Measurements from ENCODE around the gene POLR3H. TPM values are rescaled to one million over a fixed set of nuclear protein-coding genes. Genes with fewer than 3 reads are reported as not detected.

The POLR3H gene
- total RNA-seq, 8 experiments from 2014 or later = 11.6 to 43.1 (median 22.4) TPM

DNA sequence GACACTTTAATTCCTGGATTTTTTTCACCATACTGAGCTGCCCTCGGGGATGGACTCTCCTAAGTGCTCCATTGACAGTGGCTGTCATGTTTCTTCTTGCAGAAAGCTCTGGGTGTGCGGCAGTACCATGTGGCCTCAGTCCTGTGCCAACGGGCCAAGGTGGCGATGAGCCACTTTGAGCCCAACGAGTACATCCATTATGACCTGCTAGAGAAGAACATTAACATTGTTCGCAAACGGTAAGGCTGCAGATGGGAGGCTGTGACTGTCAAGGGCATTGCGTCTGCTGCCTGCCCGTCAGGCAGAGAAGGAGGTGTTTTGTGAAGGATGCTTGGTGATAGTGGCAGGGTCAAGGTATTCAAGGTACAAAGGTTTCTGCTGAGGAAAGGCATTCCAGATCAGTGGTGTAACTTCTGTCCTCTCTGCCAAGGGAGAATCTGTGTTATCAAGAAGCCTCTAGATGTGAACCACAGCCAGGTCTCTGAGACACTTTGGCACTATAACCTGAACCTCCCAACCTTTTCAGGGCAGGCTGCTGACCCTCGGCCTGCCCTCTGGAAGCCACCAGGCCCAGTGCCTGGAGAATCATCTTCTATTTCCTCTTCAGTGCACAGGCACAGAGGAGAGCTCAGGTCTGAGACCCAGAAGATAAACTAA is 44.5 kb downstream of the POLR3H start:
- ATAC-seq (replicated peaks in 6 of 8) = no peak
- WGBS, 10 experiments = 90 to 100% (median 100%) methylated on average over 1 to 10 of the region's 10 CpGs; no CpG with 5 or more reads in 7 of the 10 experiments
- H3K4me1 ChIP-seq (replicated peaks in 1 of 2) = no peaks in the 10 kb centered on the region
- in situ Hi-C loops (cut with MboI; ENCODE audit: low pct_unique_long_range_greater_than_20kb in 2 of 9, low sequenced_read_pairs in 9 of 9, unreplicated experiment in 9 of 9) = loop anchor here in 1 of 9 experiments (10.0 kb wide), 1 partner anchor 95 kb away; no protein-coding TSS in a partner anchor
- H3K27ac ChIP-seq = no peak overlapping the region
- no peak overlapping the region for H3K4me3 ChIP-seq

DNA sequence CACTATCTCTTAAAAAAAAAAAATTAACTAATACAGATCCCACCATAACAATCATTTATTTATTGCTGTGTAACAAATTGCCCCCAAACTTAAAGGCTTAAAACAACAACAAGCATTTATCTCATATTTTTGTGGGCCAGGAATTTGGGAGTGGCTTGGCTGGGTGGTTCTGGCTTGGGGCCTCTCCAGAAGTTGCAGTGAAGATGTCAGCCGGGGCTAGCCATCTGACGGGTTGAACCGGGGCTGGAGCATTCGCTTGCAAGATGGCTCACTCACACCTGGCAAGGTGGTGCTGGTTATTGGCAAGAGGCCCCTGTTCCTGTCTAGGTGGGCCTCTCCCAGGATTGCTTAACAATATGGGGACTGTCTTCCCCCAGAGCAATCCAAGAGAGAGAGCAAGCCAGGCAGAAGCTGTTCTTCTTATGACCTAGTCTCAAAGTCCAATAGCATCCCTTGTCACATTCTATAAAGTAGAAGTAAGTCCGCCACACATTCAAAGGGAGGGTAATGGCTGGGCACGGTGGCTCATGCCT is 45.9 kb downstream of the POLR3H start:
- 41 to 100% (median 94%) methylated on average over 1 to 3 of the region's 6 CpGs; no CpG with 5 or more reads in 4 of the 10 experiments for WGBS, 10 experiments
- Histone ChIP-seq H3K4me1 (replicated peaks in 1 of 2) (no peaks in the 10 kb centered on the region), H3K4me3 (no peak overlapping the region), H3K27ac (no peak overlapping the region)
- in situ Hi-C loops (cut with MboI; ENCODE audit: low pct_unique_long_range_greater_than_20kb in 2 of 9, low sequenced_read_pairs in 9 of 9, unreplicated experiment in 9 of 9) = no loop called here
- ATAC-seq (replicated peaks in 6 of 8) = peak in 2 of 8 experiments; percentile 34 to 60

- Histone ChIP-seq H3K27ac (no peak overlapping the region), H3K4me1 (replicated peaks in 1 of 2) (no peaks in the 10 kb centered on the region), H3K4me3 (no peak overlapping the region)
- in situ Hi-C loops (cut with MboI; ENCODE audit: low pct_unique_long_range_greater_than_20kb in 2 of 9, low sequenced_read_pairs in 9 of 9, unreplicated experiment in 9 of 9) = no loop called here
- peak in 4 of 8 experiments; percentile 48 to 71 (median 58) for ATAC-seq (replicated peaks in 6 of 8)
- WGBS, 10 experiments = 35 to 100% (median 90%) methylated on average over 1 to 5 of the region's 5 CpGs; no CpG with 5 or more reads in 1 of the 10 experiments
These were observed 52.7 kb downstream of the POLR3H start for GRCh38 chr22:41491374-41492100.

DNA sequence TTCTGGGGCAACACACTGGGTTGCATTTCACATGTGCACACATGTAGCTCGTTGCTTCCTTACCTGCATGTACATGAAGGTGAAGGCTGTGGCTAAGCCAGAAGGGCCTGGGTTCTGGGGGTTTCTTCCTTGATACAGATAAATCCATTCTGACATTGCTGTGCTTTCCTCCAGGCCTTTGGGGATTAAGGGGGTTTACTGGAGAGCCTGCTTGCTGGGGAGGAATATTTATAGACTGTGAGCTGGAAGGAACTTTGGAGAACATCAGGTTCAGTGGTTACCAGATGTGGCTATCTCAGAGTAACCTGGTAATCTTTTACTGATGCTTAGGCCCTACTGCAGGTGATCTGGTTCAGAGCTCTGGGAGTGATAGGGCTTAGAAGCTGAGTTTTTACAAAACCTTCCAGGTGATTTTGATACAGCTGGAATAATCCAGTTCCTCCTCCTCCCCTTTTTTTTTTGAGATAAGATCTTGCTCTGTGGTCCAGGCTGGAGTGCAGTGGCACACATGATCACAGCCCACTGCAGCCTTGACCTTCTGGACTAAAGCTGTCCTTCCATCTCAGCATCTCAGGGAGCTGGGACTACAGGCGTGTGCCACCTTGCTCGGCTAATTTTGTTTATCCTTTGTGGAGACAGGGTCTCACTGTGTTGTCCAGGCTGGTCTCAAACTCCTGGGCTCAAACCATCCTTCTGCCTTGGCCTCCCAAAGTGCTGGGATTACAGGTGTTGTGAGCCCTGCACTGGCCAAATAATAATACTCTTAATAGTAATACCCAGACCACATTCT is 55.5 kb downstream of the POLR3H start:
- 50 to 93% methylated on average over 2 of the region's 3 CpGs; no CpG with 5 or more reads in 8 of the 10 experiments for WGBS, 10 experiments
- in situ Hi-C loops (cut with MboI; ENCODE audit: low pct_unique_long_range_greater_than_20kb in 2 of 9, low sequenced_read_pairs in 9 of 9, unreplicated experiment in 9 of 9) = no loop called here
- no peak overlapping the region for H3K27ac ChIP-seq

GRCh38 chr22:41488076-41488475 is 56.2 kb downstream of the POLR3H start:
- no peak overlapping the region for H3K27ac ChIP-seq
- 56 to 100% (median 84%) methylated on average over 1 to 4 of the region's 4 CpGs; no CpG with 5 or more reads in 2 of the 10 experiments for WGBS, 10 experiments
- ATAC-seq (replicated peaks in 6 of 8) = no peak
- in situ Hi-C loops (cut with MboI; ENCODE audit: low pct_unique_long_range_greater_than_20kb in 2 of 9, low sequenced_read_pairs in 9 of 9, unreplicated experiment in 9 of 9) = no loop called here
- no peaks in the 10 kb centered on the region for H3K4me1 ChIP-seq (replicated peaks in 1 of 2)
- H3K4me3 ChIP-seq = no peak overlapping the region

More for the DNA sequence above, 55.5 kb downstream of the POLR3H start:
- Histone ChIP-seq H3K4me3 (no peak overlapping the region), H3K4me1 (replicated peaks in 1 of 2) (no peaks in the 10 kb centered on the region)
- no peak for ATAC-seq (replicated peaks in 6 of 8)

DNA sequence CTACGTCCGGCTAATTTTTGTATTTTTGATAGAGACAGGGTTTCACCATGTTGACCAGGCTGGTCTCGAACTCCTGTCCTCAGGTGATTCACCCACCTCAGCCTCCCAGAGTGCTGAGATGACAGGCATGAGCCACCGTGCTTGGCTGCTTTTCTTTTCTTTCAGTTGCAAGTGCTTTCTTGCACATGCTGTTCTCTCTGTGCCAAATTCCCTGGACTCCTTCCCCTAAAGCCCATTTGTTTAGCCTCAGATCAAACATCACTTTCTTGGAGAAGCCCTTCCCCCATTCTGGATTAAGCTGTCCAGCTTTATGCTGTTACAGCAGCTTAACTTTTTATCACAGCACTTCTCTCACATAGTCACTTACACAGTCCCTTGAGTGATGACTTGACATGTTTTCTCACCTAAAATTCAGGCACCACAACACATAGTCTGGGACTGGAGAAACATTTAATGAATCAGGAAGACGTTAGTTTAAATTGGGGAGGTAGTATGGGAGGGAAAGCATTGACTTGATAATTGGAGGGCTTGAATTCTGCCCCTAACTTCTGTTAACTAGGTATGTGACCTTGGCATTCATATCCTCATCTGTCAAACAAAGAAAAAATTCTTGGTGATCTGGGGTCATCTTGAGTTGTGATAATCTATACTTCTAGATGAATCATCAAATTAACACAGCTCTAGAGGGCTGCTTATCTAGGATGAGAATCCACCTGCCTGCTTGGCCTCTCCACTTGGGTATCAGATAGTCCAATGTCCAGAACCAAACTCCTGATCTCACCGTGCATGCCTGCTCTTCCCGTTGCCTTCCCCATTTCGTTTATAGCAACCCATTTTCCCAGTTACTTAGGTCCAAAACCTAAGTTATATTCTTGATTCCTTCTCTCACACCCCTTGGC is 57.0 kb downstream of the POLR3H start:
- 82 to 100% (median 91%) methylated on average over 1 to 8 of the region's 8 CpGs; no CpG with 5 or more reads in 3 of the 10 experiments for WGBS, 10 experiments
- in situ Hi-C loops (cut with MboI; ENCODE audit: low pct_unique_long_range_greater_than_20kb in 2 of 9, low sequenced_read_pairs in 9 of 9, unreplicated experiment in 9 of 9) = no loop called here
- H3K4me1 ChIP-seq (replicated peaks in 1 of 2) = no peaks in the 10 kb centered on the region
- H3K27ac ChIP-seq = no peak overlapping the region
- no peak overlapping the region for H3K4me3 ChIP-seq
- ATAC-seq (replicated peaks in 6 of 8) = no peak

- Histone ChIP-seq H3K4me1 (replicated peaks in 1 of 2) (peaks cover 0 to 4% of the 10 kb centered on the region in 2 donors), H3K27ac (no peak overlapping the region), H3K4me3 (no peak overlapping the region)
- ATAC-seq (replicated peaks in 6 of 8) = no peak
- in situ Hi-C loops (cut with MboI; ENCODE audit: low pct_unique_long_range_greater_than_20kb in 2 of 9, low sequenced_read_pairs in 9 of 9, unreplicated experiment in 9 of 9) = no loop called here
- 17 to 100% (median 96%) methylated on average over 1 to 5 of the region's 7 CpGs; no CpG with 5 or more reads in 1 of the 10 experiments for WGBS, 10 experiments
These were observed 59.2 kb downstream of the POLR3H start for GRCh38 chr22:41485033-41485432.

GRCh38 chr22:41482319-41482935 is 61.8 kb downstream of the POLR3H start:
- in situ Hi-C loops (cut with MboI; ENCODE audit: low pct_unique_long_range_greater_than_20kb in 2 of 9, low sequenced_read_pairs in 9 of 9, unreplicated experiment in 9 of 9) = no loop called here
- Histone ChIP-seq H3K4me3 (no peak overlapping the region), H3K4me1 (replicated peaks in 1 of 2) (peaks cover 12 to 21% of the 10 kb centered on the region in 2 donors), H3K27ac (no peak overlapping the region)
- WGBS, 10 experiments = 57 to 100% (median 100%) methylated on average over 1 to 2 of the region's 2 CpGs; no CpG with 5 or more reads in 5 of the 10 experiments
- peak in 2 of 8 experiments; percentile 11 to 13 for ATAC-seq (replicated peaks in 6 of 8)

GRCh38 chr22:41481925-41482318 is 62.3 kb downstream of the POLR3H start:
- in situ Hi-C loops (cut with MboI; ENCODE audit: low pct_unique_long_range_greater_than_20kb in 2 of 9, low sequenced_read_pairs in 9 of 9, unreplicated experiment in 9 of 9) = no loop called here
- Histone ChIP-seq H3K4me1 (replicated peaks in 1 of 2) (peaks cover 12 to 21% of the 10 kb centered on the region in 2 donors), H3K27ac (no peak overlapping the region), H3K4me3 (no peak overlapping the region)
- no peak for ATAC-seq (replicated peaks in 6 of 8)
- WGBS, 10 experiments = 0 to 70% (median 46%) methylated on average over 2 to 4 of the region's 5 CpGs; no CpG with 5 or more reads in 7 of the 10 experiments

DNA sequence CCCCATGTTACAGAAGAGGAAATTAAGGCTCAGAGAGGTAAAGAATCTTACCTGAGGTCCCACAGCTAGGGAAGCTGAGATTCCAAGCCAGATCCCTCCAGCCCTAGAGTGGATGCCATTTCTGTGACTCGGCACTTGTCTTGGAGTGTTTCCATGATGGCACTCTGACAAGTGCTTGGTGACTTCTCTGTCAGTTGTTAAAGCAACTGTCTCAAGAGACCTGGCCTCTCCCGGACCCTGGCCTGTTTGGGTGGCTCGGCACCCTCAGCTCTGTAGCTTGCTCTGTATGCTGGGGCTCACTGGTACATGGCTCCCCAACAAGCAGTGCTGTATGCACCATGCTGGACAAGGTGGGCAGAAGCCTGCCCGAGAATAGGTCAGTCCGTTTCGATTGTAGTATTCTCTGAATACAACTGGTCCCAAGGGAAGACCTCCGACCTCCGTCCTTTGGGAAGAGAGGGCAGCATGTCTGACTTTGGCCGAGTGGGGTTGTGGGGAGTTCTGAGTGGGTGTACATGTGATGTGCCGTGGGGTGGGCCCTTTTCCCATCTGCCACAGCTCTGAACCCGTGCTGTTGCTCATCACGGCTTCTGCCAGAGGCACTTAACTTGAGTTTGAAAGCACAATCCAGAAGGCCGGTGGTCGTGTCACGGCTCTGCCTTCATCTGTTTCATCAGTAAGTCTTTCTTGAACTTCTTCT is 63.0 kb downstream of the POLR3H start:
- WGBS, 10 experiments = 40 to 100% (median 93%) methylated on average over 1 to 10 of the region's 15 CpGs; no CpG with 5 or more reads in 2 of the 10 experiments
- Histone ChIP-seq H3K4me1 (replicated peaks in 1 of 2) (peaks cover 12 to 21% of the 10 kb centered on the region in 2 donors), H3K4me3 (no peak overlapping the region), H3K27ac (no peak overlapping the region)
- in situ Hi-C loops (cut with MboI; ENCODE audit: low pct_unique_long_range_greater_than_20kb in 2 of 9, low sequenced_read_pairs in 9 of 9, unreplicated experiment in 9 of 9) = no loop called here
- ATAC-seq (replicated peaks in 6 of 8) = no peak

GRCh38 chr22:41480397-41480735 is 63.9 kb downstream of the POLR3H start:
- H3K27ac ChIP-seq = no peak overlapping the region
- WGBS, 10 experiments = 33 to 96% (median 66%) methylated on average over 1 to 7 of the region's 7 CpGs; no CpG with 5 or more reads in 2 of the 10 experiments
- peak in 5 of 8 experiments; percentile 2 to 53 (median 35) for ATAC-seq (replicated peaks in 6 of 8)
- in situ Hi-C loops (cut with MboI; ENCODE audit: low pct_unique_long_range_greater_than_20kb in 2 of 9, low sequenced_read_pairs in 9 of 9, unreplicated experiment in 9 of 9) = no loop called here
- no peak overlapping the region for H3K4me3 ChIP-seq
- peaks cover 12 to 21% of the 10 kb centered on the region in 2 donors for H3K4me1 ChIP-seq (replicated peaks in 1 of 2)

Measured in motor neuron (in vitro differentiated cells).